ENCODE measurements around the gene GALNT10.

GRCh38 chr5:154333016-154333415, 142.5 kb downstream of the GALNT10 start:
- TF ChIP-seq, protein P1, sequence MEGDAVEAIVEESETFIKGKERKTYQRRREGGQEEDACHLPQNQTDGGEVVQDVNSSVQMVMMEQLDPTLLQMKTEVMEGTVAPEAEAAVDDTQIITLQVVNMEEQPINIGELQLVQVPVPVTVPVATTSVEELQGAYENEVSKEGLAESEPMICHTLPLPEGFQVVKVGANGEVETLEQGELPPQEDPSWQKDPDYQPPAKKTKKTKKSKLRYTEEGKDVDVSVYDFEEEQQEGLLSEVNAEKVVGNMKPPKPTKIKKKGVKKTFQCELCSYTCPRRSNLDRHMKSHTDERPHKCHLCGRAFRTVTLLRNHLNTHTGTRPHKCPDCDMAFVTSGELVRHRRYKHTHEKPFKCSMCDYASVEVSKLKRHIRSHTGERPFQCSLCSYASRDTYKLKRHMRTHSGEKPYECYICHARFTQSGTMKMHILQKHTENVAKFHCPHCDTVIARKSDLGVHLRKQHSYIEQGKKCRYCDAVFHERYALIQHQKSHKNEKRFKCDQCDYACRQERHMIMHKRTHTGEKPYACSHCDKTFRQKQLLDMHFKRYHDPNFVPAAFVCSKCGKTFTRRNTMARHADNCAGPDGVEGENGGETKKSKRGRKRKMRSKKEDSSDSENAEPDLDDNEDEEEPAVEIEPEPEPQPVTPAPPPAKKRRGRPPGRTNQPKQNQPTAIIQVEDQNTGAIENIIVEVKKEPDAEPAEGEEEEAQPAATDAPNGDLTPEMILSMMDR (IDR thresholded peaks at IDR 0.05): no peak
- TF ChIP-seq ELK1 (IDR thresholded peaks at IDR 0.05; ENCODE audit: low read depth, low read length): no peak
- no peak for TF ChIP-seq POLR2A (IDR thresholded peaks at IDR 0.05; ENCODE audit: low read length)
- TF ChIP-seq ZFP36 (IDR thresholded peaks at IDR 0.05; ENCODE audit: borderline replicate concordance, partially characterized antibody): no peak
- TF ChIP-seq PHF8 (IDR thresholded peaks at IDR 0.05; ENCODE audit: borderline replicate concordance, low read depth): no peak
